ENCODE measurements around the gene YPEL1.
"Not testable (repeated sequence)": the region's sequence is repeated elsewhere in the genome, so short reads cannot be mapped to it uniquely, and the experiment has no call there.

Gene YPEL1

DNA sequence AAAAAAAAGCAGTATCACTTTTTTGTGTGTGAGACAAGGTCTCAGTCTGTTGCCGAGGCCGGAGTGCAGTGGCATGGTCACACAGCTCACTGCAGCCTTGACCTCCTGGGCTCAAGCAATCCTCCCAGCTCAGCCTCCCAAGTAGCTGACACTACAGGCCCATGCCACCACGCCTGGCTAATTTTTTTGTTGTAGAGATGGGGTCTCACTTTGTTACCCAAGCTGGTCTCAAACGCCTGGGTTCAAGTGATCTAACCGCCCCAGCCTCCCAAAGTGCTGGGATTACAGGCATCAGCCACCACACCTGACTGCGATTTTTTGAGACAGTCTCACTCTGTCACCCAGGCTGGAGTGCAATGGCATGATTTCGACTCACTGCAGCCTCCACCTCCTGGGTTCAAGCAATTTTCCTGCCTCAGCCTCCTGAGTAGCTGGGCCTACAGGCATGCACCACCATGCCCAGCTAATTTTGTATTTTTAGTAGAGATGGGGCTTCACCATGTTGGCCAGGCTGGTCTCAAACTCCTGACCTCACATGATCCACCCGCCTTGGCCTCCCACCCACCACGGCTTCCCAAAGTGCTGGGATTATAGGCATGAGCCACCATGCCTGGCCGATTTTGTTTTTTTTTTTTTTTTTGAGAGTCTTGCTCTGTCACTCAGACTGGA is 15.3 kb downstream of the YPEL1 start:
- DNase-seq = not testable (repeated sequence)

DNA sequence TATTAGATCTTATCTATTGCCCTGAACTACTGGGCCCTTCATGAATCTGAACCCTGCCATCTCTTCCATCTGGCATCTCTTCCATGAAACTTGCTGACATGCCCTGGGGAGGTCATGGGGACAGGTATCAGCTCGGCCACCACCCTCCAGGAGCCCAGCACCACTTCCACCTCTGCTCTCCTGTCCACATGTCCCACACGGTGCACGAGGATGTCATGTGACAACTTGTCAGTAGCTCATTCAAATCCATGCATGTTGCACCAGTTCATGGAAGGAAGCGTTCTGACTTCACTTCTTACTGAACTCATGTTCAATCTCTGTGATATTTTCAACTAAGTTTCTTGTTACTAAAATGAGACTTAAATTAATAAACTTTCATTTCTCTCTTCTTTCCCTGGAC is 16.6 kb downstream of the YPEL1 start:
- DNase-seq = no peak

DNA sequence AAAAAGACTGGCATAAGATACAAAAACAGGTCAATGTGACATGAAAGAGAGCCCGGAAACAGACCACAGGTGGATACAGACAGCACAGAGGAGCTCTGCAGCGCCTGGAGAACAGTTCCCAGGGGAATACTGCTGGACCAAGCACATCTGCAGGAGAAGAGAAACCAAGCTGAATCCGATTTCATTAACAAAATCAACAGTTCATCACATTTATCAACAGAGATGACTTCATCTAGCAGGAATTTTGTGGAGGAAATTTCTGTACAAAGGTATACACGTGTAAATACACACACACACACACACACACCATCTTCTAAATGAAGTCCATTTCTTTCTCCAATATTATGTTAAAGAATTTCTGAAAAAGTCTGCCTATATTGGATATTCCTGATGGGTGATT is 17.1 kb downstream of the YPEL1 start:
- DNase-seq = no peak

DNA sequence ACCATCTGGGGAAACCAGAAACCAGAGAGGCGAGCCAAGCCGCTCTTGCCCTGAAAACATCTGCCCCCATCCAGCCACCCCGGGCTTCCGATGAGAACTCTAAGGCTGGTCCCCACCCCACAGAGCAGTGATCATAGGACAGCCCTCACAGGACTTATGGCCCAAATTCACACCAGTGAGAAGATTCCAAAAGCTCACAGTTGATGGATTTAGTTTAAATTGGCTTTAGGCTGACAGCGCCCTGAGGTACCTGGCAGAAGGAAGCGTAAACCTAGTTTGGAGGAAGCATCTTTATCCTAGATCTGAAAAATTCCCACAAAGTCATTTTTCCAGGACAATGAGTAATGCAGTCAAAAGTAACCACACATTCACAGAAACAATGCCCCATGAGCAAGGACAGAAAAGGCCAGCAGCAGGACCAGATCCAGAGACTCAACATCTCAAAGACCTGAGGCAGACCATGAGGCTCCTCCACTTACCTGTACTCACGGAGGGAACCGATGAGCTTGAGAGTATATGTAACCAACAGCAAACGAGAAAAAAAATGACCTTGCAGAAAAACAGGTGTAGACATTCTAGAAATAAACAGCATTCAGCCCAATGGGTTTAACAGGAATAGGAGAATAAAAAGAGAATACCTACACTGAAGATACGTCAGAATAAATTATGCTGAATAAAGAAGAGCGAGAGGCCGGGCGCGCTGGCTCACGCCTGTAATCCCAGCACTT is 19.0 kb downstream of the YPEL1 start:
- DNase-seq = not testable (repeated sequence)

DNA sequence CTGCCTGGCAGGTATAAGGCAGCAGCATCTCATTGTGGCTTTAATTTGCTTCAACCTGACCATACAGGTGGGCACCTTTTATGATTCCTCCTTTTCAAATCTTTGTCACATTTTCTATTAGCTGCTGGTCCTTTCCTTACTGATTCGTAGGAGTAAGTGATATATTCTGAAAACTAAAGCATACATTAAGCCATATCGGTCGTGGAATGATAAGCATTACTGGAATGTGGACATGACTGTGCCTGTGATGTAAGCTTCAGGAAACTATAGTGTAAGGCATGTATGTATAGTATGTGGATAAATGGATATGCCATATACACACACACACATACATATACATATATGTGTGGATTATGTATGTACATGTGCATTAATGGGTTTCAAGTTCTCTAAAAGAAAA is 20.8 kb downstream of the YPEL1 start:
- no peak for DNase-seq

DNA sequence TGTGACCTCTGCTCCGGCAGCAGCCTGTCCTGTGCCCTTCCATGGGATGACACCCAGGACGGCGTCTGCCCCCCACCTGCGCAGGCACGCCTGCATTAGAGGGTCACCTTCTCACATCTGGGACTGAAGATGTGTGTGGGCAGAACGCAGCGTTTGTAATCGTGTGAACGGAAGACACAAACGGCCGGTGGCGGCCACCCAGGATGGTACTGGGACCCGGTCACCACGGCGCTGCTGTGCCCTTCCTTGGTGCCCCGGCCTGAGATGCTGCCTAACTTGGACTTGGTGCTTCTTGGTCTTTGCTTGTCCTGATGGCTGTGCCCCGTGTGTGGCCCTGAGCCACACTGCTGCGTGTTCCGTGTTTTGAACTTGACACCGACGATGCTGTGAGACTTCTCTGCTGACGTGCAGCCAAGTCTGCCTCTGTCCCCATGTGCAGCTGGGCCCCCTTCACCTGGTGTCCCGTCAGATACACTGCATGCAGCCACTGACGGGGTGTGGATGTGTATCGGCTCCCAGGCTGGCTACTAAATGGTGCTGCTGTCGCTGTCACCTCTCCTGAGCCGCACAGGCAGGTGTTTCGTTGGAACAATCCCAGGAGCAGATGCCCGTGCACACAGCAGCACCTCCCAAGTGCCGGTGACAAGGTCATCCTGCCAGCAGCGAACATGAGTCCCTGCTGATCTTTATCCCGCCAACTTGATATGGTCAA is 21.4 kb downstream of the YPEL1 start:
- DNase-seq = no peak

DNA sequence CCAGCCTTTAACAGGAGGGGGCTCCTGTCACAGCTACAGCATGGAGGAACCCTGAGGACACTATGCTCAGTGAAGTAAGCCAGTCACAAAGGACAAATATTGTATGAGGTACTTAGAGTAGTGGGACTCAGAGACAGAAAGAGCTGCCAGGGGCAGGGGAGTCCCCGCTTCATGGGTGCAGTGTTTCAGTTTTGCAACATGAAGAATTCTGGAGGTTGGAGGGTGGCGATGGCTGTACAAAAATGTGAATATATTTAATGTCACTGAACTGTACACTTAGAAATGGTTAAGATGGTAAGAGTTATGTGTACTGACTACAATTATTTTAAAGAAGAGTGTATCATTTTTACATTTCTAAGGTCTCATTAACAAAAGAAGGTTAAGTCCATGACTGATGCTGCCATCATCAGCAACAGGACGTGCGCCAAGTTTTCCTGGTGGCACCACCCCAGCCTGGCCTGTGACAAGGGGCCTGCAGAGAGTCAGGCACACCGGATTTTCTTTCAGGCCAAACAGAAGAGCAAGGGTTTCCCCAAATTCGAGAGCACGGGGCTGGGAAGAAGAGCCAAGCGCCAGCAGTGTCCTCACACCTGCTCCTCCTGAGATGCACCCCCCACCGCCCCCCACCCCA is 22.1 kb downstream of the YPEL1 start:
- no peak for DNase-seq

DNA sequence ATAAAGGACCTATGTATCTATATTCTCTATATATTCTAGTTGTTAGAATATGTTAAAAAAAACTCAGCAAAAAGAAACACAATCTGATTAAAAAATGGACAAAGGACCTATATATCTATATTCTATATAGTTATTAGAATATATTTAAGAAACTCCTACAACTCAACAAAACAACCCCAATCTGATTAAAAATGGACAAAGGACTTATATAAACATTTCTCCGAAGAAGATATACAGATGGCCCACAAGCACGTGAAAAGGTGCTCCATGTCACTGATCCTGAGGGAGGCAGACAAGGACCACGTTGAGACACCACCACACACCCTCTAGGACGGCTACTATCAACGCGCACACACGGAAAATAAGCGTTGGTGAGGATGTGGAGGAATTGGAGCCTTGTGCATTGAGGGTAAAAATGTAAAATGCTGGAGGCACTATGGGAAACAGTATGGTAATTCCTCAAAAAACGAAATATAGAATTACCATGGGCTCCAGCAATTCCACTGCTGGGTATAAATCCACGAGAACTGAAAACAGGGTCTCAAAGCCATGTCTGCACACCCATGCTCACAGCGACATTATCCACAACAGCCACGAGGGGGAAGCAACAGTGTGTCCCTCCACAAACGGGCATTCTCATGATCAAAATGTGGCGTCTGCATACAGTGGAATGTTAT is 22.7 kb downstream of the YPEL1 start:
- peak; percentile 82 for DNase-seq

DNA sequence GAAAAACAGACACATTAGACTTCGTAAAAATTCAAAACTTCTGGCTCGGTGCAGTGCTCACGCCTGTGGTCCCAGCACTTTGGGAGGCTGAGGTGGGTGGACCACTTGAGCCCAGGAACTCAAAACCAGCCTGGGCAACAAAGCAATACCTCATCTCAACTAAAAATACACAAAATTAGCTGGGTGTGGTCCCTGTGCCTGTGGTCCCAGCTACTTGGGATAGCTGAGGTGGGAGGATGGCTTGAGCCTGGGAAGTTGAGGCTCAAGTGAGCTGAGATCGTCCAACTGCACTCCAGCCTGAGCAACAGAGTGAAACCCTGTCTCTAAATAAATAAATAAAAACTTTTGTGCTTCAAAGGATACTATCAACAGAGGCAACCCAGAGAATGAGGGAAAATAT is 23.7 kb downstream of the YPEL1 start:
- DNase-seq = no peak

DNA sequence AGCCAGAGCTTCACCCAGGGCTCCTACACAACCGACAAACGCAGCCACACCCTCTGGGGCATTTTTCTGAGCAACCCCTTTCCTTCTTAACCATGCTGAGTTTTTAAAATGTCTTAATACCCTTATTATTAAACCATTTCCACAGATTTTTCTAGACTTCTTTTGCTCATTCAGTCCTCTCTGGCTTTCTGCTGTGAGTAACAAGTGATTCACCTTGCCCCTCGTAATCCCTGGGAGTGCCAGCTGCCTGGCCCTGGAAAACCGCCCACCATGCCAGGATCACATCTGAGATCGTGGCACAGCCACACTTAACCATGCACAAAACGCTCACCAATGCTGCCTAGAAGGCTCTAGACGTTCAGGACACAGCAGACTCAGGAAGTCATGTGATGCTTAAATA is 25.4 kb downstream of the YPEL1 start:
- no peak for DNase-seq

DNA sequence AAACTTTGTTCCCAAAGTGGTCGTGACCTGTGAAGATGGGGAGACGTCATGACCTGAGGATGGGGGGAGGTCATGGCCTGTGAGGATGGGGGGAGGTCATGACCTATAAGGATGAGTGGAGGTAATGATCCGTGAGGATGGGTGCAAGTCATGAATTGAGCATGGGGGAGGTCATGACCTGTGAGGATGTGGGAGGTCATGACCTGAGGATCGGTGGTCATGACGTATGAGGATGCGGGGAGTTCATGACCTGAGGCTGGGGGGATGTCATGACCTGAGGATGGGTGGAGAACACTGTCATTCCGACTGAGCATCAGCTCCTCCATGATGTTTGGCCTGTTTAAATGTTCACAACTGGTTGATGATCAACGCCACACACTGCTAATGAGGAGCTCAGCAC is 25.9 kb downstream of the YPEL1 start:
- DNase-seq = no peak

DNA sequence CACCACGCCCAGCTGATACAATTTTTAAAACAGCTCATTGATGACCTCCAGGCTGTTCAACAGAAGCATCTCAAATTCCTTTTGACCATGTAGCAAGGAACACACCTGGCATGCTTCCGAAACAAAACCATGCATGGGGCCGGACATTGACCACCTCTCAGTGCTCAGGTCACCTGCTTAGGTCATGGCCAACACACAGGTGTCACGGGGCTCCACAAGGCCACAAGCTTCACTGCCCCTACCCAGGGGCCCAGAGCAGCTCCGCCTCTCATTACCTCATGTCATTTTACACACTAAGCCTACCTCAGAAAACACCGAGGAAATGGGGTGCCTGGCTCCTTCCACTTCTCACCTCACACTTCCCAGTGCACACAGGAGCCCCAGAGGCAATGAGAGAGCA is 26.6 kb downstream of the YPEL1 start:
- DNase-seq = no peak

DNA sequence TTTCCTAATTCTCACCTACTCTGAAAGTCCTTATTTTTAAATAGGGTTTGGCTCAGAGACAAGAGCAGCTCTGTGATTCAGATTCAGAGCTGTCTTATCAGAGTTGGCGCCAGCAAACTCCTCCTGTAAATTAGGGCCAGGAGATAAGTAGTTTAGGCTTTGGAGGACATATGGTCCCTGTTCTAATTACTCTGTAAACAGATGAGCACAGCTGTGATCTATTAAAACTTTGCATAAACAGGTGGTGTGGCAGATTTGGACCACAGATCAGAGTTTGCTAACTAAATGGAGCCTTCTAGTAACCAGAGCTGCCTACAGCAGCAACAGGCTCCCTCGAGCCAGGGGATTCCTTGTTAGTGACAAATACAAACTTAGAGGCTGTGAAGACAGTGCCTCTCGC is 27.9 kb downstream of the YPEL1 start:
- DNase-seq = peak; percentile 65

DNA sequence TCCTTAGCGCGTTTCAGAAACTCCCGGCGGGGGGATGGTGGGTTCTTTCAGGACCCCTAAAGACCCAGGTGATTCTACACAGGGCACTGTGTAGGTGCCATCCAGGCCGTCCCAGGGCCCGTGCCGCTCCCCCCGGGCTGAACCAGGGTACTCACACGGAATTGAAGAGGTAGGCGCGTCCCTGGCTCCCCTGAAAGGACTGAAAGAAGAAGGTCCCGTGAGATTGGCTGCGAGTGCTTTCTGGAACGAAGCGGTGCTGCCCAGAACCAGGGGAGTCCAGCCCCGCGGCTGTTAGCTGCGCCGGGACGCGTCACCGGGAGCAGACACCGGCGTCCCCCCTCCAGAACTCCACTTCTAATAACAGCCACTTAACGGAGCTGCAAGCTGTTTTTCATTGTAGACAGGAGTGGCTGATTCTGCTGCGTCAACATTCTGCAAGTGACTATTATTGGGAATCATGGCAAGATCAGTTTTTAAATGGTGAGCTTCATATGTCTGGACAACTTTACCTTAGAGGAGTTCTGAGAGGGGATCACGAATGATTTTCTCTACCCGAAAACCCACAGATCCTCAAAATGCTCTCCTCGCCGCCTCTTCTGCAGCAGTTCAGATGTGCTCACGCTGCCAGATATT is 31.8 kb downstream of the YPEL1 start:
- no peak for DNase-seq

DNA sequence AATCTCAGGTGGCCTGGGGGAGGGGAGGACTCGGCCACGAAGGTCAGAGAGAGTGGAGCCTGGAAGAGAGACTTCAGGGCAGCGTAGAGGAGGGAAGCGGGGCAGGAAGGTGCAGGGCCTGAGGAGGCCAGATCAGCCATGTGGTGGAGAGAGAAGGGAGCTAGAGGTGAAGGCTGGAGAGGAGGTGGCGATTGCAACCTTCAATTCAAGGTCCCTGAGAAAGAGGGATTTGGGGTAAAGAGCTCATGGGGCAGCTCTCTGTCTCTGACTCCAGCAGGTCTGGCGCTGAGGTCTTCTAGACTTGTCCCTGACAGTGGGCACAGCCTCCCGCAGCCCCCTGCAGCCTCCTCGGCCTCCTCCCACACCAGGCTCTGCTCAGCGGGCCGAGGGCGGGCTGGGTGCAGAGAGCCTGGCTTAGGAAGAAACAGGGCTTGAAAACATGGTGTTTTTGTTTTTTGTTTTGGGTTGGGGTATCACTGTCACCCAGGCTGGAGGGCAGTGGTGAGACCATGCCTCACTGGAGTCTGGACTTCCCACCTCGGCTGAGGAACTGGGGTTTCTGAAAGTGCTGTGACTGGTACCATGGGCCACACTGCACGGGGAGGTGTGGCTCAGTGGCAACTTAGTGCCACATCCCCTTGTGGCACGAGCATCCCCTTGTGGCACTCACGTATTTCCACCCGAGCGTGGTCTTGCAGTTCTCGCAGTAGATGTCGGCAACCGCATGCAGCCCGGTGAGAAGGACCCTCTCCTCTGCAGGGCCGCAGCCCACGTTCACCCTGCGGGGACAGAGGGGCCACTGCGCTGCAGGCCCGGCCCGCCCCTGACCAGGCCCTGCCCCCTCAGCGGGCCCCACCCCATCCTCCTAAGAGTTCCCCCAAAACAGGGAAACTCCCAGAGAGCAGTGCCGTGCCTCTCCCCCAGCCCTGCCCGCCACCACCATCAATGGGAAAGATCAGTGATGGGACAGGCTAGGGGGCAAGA is 32.6 kb downstream of the YPEL1 start:
- DNase-seq = no peak

DNA sequence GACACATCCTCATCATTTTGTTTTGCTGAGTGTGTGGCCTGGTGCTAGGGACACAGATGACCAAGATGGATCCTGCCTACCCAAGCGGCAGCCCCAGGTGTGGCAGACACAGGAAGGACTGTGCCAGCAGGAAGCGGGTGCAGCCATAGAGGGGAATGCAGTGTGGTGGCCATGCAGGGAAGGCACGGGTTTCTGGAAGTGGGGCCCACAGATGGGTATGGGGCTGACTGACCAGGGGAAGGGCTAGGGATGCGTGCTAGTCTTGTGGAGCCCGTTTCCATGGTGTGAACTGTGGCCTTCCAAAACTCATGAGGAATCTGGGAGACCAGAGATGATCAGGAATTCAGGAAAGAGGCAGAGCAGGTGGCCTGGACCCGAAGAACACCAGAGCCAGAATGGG is 33.5 kb downstream of the YPEL1 start:
- no peak for DNase-seq

DNA sequence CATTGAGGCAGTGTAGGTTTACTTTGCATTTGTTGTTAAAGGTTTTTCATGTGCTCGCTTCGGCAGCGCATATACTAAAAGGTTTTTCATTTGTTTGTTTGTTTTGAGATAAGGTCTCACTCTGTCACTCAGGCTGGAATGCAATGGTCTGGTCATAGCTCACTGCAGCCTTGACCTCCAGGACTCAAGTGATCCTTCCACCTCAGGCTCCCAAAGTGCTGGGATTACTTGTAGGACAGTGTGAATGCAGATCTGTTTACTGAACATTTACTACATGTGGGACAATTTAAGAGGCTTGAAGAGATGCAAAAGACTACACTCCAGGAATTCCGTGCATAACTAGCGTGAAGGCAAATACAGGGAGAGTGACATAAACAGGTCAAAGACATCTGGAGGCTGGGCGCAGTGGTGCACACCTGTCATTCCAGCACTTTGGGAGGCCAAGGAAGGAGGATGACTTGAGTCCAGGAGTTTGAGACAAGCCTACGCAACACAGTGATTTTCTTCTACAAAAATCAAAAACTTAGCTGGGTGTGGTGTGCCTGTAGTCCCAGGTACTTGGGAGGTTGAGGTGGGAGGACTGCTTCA is 34.1 kb downstream of the YPEL1 start:
- no peak for DNase-seq

DNA sequence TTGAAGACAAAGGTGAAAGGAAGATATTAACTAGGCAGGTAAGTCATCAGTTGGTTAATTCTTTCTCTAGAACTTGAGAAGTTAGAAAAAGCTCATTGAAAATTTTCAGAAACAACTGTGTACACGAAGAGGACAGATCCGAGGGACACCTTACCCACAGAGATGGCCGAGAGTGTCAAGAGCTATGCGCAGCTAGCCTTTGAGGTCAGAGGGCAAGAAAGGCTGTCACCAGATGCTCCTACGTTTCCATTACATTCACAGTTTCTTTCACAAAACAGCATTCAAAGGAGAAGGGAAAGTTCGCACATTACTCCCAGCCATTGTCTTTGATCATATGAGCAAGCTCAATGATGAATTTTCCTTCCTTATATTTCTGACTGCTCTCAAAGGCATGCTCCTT is 34.8 kb downstream of the YPEL1 start:
- no peak for DNase-seq

DNA sequence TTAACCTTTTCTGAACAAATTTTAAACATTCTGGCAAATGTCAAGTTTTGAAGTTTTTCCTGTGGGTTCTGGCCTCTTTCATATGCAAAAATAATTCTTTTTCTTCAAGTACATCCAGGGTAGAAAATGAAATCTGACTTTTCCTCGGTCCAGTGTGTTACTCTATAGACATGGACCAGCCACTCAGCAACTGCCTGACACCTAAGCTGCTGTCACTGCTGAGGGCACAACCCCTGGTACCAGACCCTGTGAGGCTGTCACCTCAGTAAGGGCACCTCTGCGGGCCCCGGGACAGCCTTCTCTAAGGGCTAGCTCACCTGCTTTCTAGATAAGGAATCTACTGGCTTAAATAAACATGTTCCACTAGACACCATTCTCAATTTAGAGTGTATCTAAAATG is 36.0 kb downstream of the YPEL1 start:
- no peak for DNase-seq

DNA sequence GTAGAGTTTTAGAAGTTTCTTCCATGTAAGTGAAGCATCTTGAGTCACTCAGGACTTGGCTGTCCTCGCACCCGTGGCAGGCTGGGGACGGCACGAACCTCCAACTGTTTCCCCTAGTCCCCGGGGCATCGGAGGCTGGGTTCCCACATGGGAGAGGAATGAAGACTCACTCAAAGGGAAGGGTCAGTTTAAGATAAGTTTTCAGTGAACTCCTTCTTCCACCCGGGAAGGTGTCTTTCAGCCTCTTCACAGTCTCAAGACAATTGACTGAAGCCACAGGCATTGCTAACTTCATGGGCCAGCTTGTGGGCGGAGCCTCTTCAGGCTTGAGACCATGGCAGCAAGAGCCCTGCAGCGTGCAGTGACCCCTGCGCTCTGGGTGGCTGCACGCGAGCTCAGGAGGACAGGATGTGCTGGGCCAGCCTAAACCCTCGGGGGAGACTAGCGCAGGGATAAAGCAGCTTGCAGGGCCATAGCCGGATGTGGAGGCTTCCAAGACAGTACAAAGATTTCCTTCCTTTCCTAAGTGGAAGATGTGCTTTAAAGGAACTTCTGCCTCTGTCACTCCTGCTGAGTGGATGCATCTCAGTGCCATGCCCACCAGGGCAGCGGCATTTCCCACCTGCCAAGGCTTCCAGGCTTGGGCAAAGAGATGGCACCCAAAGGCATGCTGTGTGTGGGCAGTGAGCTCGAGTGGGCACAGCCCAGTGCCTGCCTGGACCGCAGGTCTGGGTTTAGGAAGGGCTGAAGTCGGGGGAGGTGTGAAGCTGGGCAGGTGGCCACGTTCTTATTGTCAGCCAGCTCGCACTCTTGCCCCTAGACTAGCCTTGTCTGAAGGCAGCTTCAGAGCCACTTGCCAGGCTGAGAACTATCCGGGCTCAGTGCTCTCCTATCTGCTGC is 36.9 kb downstream of the YPEL1 start:
- no peak for DNase-seq

Data from NCI-H1092 treated with DMSO at 0.1 percent for 48 hours (cell line).